GM21619 (cell line): ENCODE results near the gene KLK5.
"Not testable (repeated sequence)": the region's sequence is repeated elsewhere in the genome, so short reads cannot be mapped to it uniquely, and the experiment has no call there.

ENCODE experiments used
- ATAC-seq: cut with Tn5 transposase; IDR thresholded peaks from one replicate; pipeline ENCODE4 v1.9.1; 2021; ENCODE audit not compliant: unreplicated experiment

KLK5 gene

DNA sequence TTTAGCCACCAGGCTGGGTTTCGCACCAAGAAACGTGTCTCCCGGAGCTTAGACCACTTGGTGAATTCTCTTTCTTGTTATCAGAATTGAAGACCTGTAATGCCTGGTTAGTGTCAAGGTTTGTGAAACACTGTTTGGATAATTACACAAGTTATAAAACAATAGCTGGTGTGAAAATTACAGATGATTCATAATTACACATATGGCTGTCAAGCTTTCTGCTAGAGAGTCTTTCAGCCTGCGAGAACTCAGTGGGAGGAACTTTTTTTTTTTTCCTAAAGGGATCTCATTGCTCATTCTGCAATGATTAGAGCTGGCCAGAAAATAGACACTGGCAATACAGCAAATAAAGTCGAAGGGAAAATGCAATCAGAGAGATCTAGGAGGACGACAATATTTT is 28.3 kb downstream of the KLK5 start:
- ATAC-seq: no peak

- no peak for ATAC-seq
Observed at GRCh38 chr19:50922317-50922853, 30.5 kb downstream of the KLK5 start.

DNA sequence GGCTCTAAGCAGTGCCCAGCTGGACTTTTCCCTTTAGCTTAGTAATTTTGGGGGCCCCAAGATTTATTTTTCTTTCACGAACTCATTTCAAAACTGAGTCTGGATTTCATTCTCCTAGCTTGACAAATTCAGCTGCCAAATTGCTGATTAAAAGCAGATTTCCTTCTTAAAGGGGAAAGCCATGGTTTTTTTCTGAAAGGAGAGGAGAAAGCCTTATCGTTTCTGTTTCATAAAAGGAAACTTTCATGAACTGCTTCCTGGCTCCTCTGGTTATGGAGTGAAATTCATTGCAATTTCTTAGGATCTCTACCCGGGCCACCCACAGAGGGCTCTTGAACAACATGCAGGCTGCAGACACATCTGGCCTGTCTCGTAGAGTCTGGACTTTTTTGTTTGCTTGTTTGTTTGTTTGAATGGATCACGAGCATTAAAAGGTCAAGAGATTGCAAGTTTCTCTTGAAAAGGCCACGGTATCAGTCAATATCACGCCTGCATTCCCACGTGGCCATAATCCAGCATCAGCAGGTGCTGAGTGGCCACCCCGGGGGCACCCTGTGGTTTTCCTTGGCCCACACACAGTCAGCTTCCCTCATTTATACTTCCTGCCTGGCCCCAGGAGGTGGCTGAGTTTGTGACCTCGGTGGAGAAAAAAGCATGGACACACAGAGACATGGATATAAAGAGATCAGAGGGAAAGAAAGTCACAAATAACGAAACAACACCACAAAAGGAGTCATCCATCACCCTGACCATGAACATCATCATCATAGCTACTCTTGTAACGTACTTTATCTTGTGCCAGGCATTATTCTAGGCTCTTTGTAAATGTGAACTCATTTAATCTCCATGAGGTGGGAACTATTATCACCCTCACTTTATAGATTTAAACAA is 31.2 kb downstream of the KLK5 start:
- no peak for ATAC-seq

DNA sequence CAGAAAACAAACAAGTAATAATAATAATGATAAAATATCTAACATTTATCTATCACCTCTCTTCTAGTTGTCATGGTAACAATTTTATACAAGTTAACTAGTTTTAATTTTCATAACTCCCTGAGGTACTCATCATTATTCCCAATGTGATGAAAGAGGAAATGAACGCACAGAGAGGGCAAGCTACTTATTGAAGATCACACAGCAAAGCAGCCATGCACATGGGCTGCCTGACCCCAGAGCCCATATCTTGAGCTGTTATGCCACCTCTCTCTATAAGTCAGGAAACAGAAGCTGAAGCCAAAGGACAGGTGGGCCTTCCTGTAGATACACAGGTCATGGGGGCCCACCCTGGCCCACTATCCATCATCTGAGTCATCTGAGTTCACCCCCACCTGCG is 36.8 kb downstream of the KLK5 start:
- no peak for ATAC-seq

GRCh38 chr19:50912727-50913716 is 39.8 kb downstream of the KLK5 start:
- ATAC-seq: no peak

- ATAC-seq: no peak
Observed at GRCh38 chr19:50912102-50912599, 40.7 kb downstream of the KLK5 start.

DNA sequence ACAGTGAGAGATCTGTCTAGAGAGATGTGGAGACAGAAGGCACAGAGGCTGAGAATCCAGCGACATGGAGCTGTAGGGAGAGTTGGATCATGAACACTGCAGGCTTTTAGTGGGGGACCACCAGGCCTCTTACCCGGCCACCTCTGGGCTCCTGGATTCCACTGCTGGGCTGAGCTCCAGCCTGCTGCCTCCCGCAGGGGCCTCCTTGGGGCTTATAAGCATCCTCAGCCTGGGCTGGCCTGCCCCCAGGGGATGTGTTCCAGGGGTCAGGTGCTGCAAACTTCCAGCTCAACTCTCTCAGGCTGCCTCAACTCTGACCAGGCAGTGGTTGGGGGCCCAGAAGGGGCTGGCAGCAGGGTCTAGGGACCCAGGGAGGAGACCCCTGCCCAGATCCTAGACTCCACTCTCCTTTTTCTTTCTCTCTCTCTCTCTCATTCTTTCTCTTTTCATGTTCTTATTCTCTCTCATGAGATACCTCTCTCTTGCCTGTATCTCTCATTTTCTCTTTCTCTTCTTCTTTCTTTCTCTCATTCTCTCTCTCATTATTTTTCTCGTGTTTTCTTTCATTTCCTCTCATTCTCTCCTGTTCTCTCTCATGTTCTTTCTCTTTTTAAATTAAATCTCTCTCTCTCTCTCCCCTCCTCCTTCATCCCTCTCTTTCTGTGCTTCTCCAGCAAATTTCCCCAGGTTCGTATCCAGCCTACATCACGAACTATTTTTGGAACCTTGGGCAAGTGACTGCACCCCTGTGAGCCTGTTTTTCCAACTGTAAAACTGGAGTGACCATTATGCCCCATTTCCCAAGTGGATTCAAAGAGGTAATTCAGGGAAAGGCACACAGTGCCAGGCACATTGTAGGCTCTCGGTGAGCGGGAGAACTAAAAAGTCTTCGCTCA is 41.4 kb downstream of the KLK5 start, which contains the start of gene KLK4:
Gene KLK4 (minus strand): TSS at position 190 of the 896 bp plus-strand sequence. CDS start 657 bp downstream, outside the sequence.
- no peak for ATAC-seq

DNA sequence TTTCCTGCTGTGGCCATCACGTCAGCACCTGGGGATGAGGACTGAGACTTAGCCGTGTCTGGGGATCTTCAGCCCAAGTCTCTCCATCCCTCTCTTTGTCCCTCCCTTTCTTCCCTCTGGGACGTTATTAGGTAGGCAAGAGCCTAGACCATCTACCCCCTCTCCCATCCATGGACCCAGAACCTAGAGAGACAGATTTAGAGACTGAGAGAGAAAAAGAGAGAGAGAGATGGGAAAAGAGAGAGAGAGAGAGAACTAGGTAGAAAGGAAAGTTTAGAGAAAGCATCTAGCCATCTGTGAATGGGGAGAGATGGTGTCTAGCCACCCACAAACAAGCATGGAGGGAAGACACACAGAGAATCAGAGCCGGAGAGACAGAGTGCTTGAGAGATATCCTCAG is 42.1 kb downstream of the KLK5 start:
- ATAC-seq: no peak

DNA sequence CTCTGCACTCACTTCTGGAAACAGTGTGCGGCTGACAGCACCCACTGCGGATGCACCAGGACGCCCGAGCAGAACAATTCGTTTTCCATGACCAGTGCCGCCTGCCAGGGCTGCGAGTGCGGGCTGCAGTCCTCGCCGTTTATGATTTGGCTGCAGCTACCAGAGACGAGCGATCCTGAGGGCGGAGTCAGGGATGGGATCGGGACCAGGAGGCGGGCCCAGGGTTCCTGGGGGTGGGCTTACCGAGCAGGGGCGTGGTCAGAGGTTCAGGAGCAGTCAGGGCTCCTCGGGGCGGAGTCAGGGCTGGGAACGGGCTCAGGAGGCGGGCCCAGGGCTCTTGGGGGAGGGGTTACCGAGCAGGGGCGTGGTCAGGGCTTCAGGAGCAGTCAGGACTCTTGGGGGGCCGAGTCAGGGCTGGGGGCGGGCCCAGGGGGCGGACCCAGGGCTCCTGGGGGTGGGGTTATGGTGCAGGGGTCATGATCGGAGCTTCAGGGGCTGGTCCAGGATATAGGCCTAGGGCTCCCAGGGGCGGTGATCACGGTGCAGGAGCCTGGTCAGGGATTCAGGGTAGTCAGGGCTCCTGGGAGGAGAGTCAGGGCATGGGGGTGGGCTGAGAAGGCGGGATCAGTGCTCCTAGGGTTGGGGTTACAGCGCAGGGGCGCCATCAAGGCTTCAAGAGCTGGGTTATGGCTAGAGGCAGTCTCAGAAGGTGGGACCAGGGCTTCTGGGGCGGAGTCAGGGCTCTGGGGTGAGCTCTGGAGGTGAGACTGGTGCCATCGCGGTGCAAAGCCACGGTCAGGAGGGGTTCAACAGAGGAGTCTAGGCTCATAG is 43.4 kb downstream of the KLK5 start:
- no peak for ATAC-seq

DNA sequence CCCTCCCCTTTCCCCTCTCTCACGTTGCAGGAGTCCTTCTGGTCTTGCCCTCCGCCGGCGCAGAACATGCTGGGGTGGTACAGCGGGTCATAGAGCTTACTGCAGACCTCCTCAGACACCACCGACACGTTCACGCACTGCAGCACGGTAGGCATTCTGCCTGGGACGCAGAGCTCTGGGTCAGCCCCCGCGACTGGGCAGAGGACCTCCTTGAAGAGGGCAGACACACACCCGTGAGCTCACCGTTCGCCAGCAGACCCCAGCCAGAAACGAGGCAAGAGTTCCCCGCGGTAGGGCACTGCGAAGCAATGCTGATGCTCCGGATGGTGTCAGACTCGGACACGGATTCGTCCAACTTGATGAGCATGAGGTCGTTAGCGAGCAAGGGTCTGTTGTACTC is 44.5 kb downstream of the KLK5 start:
- no peak for ATAC-seq

DNA sequence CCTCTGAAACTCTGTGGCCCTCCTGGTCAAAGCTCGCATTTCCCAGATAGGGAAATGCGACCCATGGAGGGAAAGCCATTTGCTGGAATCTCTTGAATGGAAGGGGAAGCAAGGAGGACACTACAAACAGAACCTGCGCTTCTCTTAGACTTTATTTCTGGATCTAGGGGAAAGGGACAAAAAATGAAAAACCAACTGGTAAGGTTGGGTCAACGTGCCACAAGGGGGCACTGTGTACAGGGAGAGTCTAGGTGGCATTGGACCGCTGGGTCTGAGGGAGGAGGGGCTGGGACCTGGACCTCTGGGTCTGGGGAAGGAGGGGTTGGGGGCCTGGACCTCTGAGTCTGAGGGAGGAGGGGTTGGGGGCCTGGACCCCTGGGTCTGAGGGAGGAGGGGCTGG is 46.6 kb downstream of the KLK5 start:
- ATAC-seq: no peak

GRCh38 chr19:50902640-50903039 is 50.2 kb downstream of the KLK5 start:
- no peak for ATAC-seq

GRCh38 chr19:50899569-50899968 is 53.3 kb downstream of the KLK5 start:
- ATAC-seq: no peak

GRCh38 chr19:50898018-50898417 is 54.8 kb downstream of the KLK5 start:
- ATAC-seq: no peak

- ATAC-seq: peak; percentile 6
Observed at GRCh38 chr19:50897612-50898011, 55.2 kb downstream of the KLK5 start.

- ATAC-seq: peak; percentile 27
Observed at GRCh38 chr19:50897191-50897607, 55.6 kb downstream of the KLK5 start.

GRCh38 chr19:50896591-50897190 is 56.1 kb downstream of the KLK5 start:
- ATAC-seq: peak; percentile 78

DNA sequence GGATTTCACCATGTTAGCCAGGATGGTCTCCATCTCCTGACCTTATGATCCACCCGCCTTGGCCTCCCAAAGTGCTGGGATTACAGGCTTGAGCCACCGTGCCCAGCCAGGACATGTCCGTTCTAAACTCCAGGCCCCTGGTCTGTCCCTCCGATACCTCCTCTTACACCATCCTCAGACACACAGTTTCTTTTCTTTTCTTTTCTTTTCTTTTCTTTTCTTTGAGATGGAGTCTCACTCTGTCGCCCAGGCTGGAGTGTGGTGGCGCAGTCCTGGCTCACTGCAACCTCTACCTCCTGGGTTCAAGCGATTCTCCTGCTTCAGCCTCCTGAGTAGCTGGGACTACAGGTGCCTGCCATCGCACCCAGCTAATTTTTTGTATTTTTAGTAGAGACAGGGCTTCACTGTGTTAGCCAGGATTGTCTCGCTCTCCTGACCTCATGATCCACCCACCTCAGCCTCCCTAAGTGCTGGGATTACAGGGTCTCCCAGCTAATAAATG is 56.7 kb downstream of the KLK5 start:
- not testable (repeated sequence) for ATAC-seq
